Activated B cell treated with CpG ODN at 0.5 μM for 24 hours (primary cell): ENCODE results near the gene CELSR1. TPM values are rescaled to one million over a fixed set of nuclear protein-coding genes. Genes with fewer than 3 reads are reported as not detected.

Experiments
- ATAC-seq: fragments of 200-7000 bp; cut with Tn5 transposase; one replicate; pipeline ENCODE4 v1.10.0; 2021; ENCODE audit warnings: low read depth, mild to moderate bottlenecking, moderate library complexity
- CTCF ChIA-PET: fragments of 350-600 bp; sonication (Branson Sonifier 250); formaldehyde crosslinking; loops from one replicate; lab custom pipeline; 2021; ENCODE audit warnings: antibody characterized with exemption; lab: Charles Lee
- POLR2A ChIA-PET: fragments of 350-600 bp; sonication (Branson Sonifier 250); formaldehyde crosslinking; loops from one replicate; lab custom pipeline; 2021; ENCODE audit warnings: antibody characterized with exemption; lab: Charles Lee
- DNase-seq: peaks from one replicate; pipeline ENCODE4 v3.0.0; 2022
- H3K27ac Mint-ChIP-seq: one replicate; pipeline ENCODE4 v1.8.0; 2020; ENCODE audit warnings: mixed read lengths
- H3K27me3 Mint-ChIP-seq: one replicate; pipeline ENCODE4 v1.8.0; 2021; ENCODE audit warnings: mixed read lengths
- H3K36me3 Mint-ChIP-seq: one replicate; pipeline ENCODE4 v1.8.0; 2021; ENCODE audit warnings: low read depth, mixed read lengths
- H3K4me1 Mint-ChIP-seq: one replicate; pipeline ENCODE4 v1.8.0; 2021; ENCODE audit warnings: mixed read lengths
- H3K4me3 Mint-ChIP-seq: one replicate; pipeline ENCODE4 v1.8.0; 2020; ENCODE audit warnings: mild to moderate bottlenecking, mixed read lengths
- H3K9me3 Mint-ChIP-seq: one replicate; pipeline ENCODE4 v1.8.0; 2020; ENCODE audit warnings: mixed read lengths
- intact Hi-C: fragments of 100-400 bp; cut with micrococcal nuclease; formaldehyde crosslinking; loops from one replicate; pipeline ENCODE4 v1.15.1; 2024
- total RNA-seq: library from RNA; stranded (reverse); gene quantifications from 2 replicates; pipeline ENCODE4 v1.2.3, GENCODE V29; 2022
- TF ChIP-seq, protein P1 (sequence below): fragments of 200-600 bp; IDR thresholded peaks from one replicate; pipeline ENCODE4 v1.8.0; 2022; ENCODE audit warnings: antibody characterized with exemption, mild to moderate bottlenecking

The CELSR1 gene
- total RNA-seq, 1 donor from 2014 or later, result 12.3 TPM

DNA sequence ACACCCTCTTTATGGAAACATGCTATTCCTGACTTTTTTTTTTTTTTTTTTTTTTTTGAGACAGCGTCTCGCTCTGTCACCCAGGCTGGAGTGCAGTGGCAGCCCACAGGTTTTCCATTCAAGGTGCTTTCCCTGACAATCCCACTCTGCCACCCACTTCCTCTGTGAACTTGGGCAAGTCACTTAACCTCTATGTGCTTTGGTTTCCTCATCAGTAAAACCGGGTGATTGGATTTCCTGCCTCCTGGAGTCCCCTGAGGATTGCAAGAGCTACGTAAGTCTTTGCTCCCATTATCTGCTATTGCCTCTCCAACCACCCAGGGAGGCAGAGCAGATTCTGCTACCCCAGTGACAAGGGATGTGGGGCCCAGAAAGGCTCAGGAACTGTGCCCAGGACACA, 54.1 kb downstream of the CELSR1 start:
- Mint-ChIP-seq H3K27me3 (peaks cover 14% of the 10 kb centered on the region), H3K4me3 (no peak overlapping the region), H3K4me1 (peaks cover 13% of the 10 kb centered on the region), H3K27ac (no peak overlapping the region), H3K9me3 (peaks cover 3% of the 10 kb centered on the region), H3K36me3 (no peaks in the 10 kb centered on the region)
- TF ChIP-seq, protein P1, sequence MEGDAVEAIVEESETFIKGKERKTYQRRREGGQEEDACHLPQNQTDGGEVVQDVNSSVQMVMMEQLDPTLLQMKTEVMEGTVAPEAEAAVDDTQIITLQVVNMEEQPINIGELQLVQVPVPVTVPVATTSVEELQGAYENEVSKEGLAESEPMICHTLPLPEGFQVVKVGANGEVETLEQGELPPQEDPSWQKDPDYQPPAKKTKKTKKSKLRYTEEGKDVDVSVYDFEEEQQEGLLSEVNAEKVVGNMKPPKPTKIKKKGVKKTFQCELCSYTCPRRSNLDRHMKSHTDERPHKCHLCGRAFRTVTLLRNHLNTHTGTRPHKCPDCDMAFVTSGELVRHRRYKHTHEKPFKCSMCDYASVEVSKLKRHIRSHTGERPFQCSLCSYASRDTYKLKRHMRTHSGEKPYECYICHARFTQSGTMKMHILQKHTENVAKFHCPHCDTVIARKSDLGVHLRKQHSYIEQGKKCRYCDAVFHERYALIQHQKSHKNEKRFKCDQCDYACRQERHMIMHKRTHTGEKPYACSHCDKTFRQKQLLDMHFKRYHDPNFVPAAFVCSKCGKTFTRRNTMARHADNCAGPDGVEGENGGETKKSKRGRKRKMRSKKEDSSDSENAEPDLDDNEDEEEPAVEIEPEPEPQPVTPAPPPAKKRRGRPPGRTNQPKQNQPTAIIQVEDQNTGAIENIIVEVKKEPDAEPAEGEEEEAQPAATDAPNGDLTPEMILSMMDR, result no peak
- DNase-seq (no peak), ATAC-seq (no peak)
- POLR2A ChIA-PET, result no interaction called here
- intact Hi-C loops, result no loop called here
- CTCF ChIA-PET, result no interaction called here

DNA sequence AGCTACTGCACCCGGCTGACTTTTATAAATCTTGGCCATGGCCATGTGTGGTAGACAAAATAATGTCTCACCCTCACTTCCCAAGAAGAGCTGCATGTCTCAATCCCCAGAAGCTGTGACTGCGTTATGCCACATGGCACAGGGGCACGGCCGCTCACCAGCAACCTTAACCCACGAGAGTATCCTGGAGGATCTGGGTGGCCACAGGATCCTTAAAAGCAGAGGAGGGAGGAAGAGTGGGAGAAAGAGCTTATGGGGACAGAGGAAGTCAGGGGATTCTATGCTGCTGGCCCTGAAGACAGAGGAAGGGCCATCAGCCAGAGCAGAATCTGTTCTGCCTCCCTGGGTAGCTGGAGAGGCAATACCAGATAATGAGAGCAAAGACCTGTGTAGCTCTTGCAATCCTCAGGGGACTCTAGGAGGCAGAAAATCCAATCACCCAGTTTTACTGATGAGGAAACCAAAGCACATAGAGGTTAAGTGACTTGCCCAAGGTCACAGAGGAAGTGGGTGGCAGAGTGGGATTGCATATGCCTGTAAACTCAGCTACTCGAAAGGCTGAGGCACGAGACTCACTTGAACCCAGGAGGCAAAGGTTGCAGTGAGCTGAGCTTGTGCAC, 55.3 kb downstream of the CELSR1 start:
- Mint-ChIP-seq H3K9me3 (peaks cover 3% of the 10 kb centered on the region), H3K27me3 (peaks cover 15% of the 10 kb centered on the region), H3K4me1 (peaks cover 13% of the 10 kb centered on the region), H3K27ac (no peak overlapping the region), H3K36me3 (no peaks in the 10 kb centered on the region), H3K4me3 (no peak overlapping the region)
- DNase-seq, result no peak
- no peak for ATAC-seq
- POLR2A ChIA-PET, result no interaction called here
- intact Hi-C loops, result no loop called here
- CTCF ChIA-PET, result no interaction called here
- TF ChIP-seq, protein P1, result no peak

DNA sequence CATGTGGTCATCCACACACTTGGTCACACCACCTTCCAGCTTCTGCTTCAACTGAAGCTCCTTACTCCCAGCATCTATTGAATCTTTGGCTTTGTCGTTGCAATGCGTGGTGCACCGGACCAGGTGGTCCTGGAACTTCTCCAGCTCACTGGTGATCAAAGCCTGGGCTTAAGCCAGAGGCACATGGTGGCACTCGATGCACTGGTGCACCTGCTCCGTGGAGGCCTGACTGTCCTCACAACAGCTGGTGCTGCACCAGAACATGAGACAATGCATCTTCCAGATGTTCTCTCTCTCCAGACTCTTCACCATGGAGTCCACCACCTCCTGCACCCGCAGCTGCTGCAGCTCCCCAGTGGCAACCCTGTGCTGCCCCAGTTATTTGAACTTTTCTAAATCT, 56.0 kb downstream of the CELSR1 start:
- peaks cover 21% of the 10 kb centered on the region for H3K4me1 Mint-ChIP-seq
- ATAC-seq (no peak), DNase-seq (no peak)
- TF ChIP-seq, protein P1, result no peak
- no peak overlapping the region for H3K4me3 Mint-ChIP-seq
- H3K36me3 Mint-ChIP-seq, result no peaks in the 10 kb centered on the region
- H3K9me3 Mint-ChIP-seq, result peaks cover 3% of the 10 kb centered on the region
- intact Hi-C loops, result no loop called here
- CTCF ChIA-PET, result no interaction called here
- H3K27ac Mint-ChIP-seq, result no peak overlapping the region
- H3K27me3 Mint-ChIP-seq, result peaks cover 17% of the 10 kb centered on the region
- POLR2A ChIA-PET, result no interaction called here

DNA sequence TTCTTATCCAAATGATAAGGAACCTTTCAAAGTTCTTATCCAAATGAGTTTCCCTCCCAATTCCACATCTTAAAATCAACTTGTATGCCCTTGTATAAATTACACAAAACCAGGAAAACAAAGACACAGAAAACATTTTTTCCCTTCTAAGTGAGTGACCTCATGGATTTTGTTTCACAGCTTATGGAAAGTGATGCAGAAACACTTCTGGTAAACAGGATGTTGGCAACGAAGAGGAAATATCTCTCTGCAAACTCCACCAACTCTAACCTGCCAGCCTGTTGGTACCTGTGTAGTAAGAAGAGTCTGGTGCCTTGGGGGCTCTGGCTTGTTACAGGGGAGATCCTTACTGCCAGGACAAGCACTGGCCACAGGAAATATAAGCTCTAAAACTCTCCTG, 57.0 kb downstream of the CELSR1 start:
- intact Hi-C loops, result no loop called here
- ChIA-PET POLR2A (interaction anchor here (0.7 kb wide), 1 partner anchor 659 kb away, joined by 6 read pairs; no protein-coding TSS in a partner anchor), CTCF (no interaction called here)
- ATAC-seq (no peak), DNase-seq (no peak)
- no peaks in the 10 kb centered on the region for H3K36me3 Mint-ChIP-seq
- peaks cover 28% of the 10 kb centered on the region for H3K4me1 Mint-ChIP-seq
- H3K9me3 Mint-ChIP-seq, result peaks cover 3% of the 10 kb centered on the region
- no peak overlapping the region for H3K4me3 Mint-ChIP-seq
- TF ChIP-seq, protein P1, result no peak
- no peak overlapping the region for H3K27ac Mint-ChIP-seq
- peaks cover 17% of the 10 kb centered on the region for H3K27me3 Mint-ChIP-seq

DNA sequence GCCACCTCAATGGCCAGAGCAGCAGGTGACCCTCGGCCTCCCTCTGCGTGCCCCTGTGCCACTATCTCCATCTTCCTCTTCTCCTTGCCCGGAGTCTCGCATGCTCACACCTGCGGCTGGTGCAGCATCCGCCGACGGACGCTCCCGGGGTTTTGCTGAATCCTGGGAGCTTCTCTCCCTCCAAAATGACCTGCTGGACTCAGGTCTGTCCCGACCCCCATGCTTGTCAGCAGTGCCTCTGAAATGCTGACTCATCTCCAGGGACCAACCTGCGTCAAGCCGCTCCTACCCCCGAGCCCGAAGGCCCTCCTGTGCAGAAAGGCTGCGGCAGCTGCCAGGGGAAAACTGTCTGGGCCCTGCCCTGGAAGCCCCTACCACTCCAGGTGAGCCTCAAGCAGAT, 58.4 kb downstream of the CELSR1 start:
- H3K27ac Mint-ChIP-seq, result no peak overlapping the region
- peaks cover 17% of the 10 kb centered on the region for H3K27me3 Mint-ChIP-seq
- TF ChIP-seq, protein P1, result no peak
- ChIA-PET POLR2A (no interaction called here), CTCF (no interaction called here)
- no peak overlapping the region for H3K4me3 Mint-ChIP-seq
- intact Hi-C loops, result loop anchor here (5.0 kb wide), 1 partner anchor 47 kb away; no protein-coding TSS in a partner anchor
- H3K36me3 Mint-ChIP-seq, result no peaks in the 10 kb centered on the region
- peaks cover 7% of the 10 kb centered on the region for H3K9me3 Mint-ChIP-seq
- no peak for ATAC-seq
- no peak for DNase-seq
- H3K4me1 Mint-ChIP-seq, result peaks cover 30% of the 10 kb centered on the region
